Stimulated activated naive CD8-positive, alpha-beta T cell treated with anti-CD3 and anti-CD28 coated beads, Interleukin-15, amount 100 ng/mL, for 72 hours (primary cell): ENCODE measurements around the gene PPP1R14D.

ENCODE experiments used
- ATAC-seq: fragments of 150-1000 bp; cut with Tn5 transposase; 2 replicates; pipeline ENCODE4 v1.10.0; 2021; ENCODE audit warnings: mild to moderate bottlenecking, moderate library complexity
- DNase-seq, 2 donors: peaks; one replicate each; pipeline ENCODE4 v3.0.0; 2021 to 2022
- H3K27ac Mint-ChIP-seq, 2 donors: one replicate each; pipeline ENCODE4 v1.8.0; 2022; ENCODE audit warnings: mild to moderate bottlenecking in 2 of 2, mixed read lengths in 2 of 2, moderate library complexity in 2 of 2
- H3K27me3 Mint-ChIP-seq: one replicate; pipeline ENCODE4 v1.8.0; 2022; ENCODE audit warnings: mixed read lengths
- H3K4me1 Mint-ChIP-seq: one replicate; pipeline ENCODE4 v1.8.0; 2022; ENCODE audit warnings: mild to moderate bottlenecking, mixed read lengths
- H3K4me3 Mint-ChIP-seq, 2 donors: one replicate each; pipeline ENCODE4 v1.8.0; 2022; ENCODE audit warnings: mild to moderate bottlenecking in 2 of 2, mixed read lengths in 2 of 2, moderate library complexity in 1 of 2
- H3K9me3 Mint-ChIP-seq, 2 donors: one replicate each; pipeline ENCODE4 v1.8.0; 2022; ENCODE audit warnings: mixed read lengths in 2 of 2

Gene PPP1R14D

GRCh38 chr15:40785814-40786213 lies 42.7 kb downstream of the PPP1R14D start:
- Mint-ChIP-seq H3K27ac (no peak overlapping the region), H3K9me3 (no peaks in the 10 kb centered on the region), H3K4me1 (peaks cover 44% of the 10 kb centered on the region), H3K27me3 (no peaks in the 10 kb centered on the region), H3K4me3 (no peak overlapping the region)
- DNase-seq (no peak), ATAC-seq (no peak)

DNA sequence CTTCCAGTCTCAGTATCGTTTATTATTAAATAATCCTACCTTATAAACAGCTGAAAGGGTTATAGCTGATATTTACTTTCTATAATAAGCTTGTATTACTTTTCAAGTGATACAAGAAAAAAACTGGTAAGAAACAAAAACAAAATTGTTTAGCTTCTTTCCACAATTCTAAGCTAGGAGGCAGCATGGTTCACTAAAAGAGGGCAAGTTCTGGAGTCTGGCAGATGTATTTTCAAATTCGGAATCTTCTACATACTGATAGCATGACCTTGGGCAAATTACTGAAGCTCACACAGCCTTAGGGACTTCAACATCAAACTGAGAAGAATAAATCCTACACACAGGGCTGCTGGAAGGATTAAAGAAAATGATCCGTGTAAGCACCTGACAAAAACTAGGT lies 43.3 kb downstream of the PPP1R14D start:
- no peaks in the 10 kb centered on the region for H3K9me3 Mint-ChIP-seq
- no peaks in the 10 kb centered on the region for H3K27me3 Mint-ChIP-seq
- DNase-seq: no peak
- peaks cover 44% of the 10 kb centered on the region for H3K4me1 Mint-ChIP-seq
- no peak overlapping the region for H3K4me3 Mint-ChIP-seq
- no peak overlapping the region for H3K27ac Mint-ChIP-seq
- ATAC-seq: no peak

DNA sequence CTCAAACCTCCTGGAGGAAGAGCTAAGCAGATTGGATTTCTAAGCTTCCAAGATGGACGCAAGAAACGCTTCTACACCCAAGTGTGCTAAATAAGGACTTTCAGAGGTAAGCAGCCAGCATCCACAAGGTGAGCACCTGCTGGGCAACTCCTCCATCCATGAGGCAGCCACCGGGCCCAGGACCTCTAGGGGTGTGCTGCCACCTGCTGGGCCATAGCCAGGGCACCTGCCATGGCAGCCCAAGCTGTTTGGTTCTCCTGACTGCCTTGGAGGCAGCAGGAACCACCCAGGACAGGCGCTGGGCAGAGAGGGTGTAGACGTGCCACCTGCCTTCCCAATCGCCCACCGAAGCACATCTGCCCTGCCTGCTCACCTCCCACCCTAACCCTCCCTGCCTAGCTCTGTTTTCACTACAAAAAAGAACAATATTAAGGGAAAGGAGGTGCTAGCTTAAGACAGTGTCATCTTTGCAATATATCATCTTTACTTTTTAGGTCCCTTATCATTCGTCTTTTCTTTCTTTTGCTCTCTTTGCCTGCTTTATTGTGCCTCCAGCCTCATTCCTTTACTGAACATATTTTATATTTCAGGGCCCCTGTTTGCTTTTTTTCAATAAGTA lies 45.8 kb downstream of the PPP1R14D start:
- peak; percentile 74 to 82 for DNase-seq
- peaks cover 28% of the 10 kb centered on the region for H3K4me1 Mint-ChIP-seq
- peak; percentile 89 for ATAC-seq
- no peaks in the 10 kb centered on the region for H3K27me3 Mint-ChIP-seq
- H3K9me3 Mint-ChIP-seq: no peaks in the 10 kb centered on the region
- no peak overlapping the region for H3K4me3 Mint-ChIP-seq
- no peak overlapping the region for H3K27ac Mint-ChIP-seq

DNA sequence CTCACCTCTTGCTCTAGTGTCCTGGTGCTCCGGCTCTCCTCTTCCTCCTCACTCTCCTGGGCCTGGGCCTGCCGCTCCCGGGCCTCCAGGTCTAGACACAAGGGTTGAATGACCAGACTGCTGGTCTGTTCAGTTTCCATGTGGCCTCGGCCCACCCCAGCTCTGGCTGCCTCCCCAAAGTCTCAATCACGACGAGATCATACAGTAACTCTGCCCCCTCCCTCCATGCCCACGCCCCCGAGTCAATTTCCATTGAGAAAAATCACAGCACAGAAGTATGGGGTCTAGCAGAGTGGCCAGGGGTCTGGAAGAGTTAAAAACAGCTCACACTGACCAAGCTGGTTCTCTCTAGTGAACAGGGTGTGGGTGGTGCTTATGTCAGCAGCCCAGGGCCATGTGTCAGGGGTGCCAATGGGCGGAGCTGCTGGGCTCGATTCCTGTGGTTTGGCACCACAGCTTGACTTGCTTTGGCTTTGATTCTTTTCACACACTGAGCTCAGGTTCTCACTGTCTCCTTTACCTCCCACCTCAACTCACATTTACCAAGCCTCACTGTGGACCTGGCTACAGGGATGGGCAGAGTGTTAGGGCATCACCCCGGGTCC lies 51.9 kb downstream of the PPP1R14D start:
- Mint-ChIP-seq H3K4me1 (peaks cover 14% of the 10 kb centered on the region), H3K4me3 (no peak overlapping the region), H3K27ac (peak overlapping the region in 1 of 2 donors; percentile 20), H3K9me3 (no peaks in the 10 kb centered on the region), H3K27me3 (no peaks in the 10 kb centered on the region)
- peak in 1 of 2 donors; percentile 50 for DNase-seq
- ATAC-seq: peak; percentile 93

DNA sequence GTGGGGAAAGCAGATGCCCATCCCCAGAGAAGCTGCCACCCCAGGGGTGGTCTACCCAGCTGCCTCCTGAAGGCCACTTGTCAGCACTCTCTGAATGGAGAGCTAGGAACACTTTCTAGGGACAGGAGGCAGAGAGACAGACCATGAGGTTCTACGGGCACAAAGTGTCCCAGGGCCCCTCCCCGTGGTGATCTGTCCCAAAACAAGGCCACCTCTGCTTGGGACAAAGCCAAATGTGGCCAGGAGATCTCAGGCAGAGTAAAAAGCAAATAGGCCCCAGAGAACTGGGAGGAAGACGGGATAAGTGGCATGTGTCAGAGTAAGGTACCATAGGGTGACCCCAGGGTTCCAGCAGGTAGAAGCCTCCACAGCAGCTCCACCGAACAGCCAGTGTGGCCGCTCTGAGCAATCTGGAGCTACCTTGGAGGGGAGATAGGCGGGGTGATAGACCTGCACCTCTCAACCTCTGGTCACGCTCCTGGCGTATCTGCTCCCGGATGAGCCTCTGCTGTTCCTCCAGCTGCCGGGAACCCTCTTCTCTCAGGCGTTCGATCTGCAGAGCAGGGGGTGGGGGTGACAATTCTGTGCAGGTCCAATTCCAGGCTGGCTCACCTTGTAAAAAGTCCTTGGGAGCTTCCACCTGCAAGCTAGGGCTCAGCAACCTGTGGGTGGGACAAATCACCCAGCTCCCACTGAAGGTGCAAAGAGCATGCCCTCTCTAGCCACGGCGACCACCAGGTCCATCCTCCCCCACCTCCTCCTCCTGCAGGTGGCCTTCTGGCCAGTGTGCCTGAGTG lies 52.6 kb downstream of the PPP1R14D start:
- H3K4me3 Mint-ChIP-seq: no peak overlapping the region
- H3K27me3 Mint-ChIP-seq: no peaks in the 10 kb centered on the region
- no peaks in the 10 kb centered on the region for H3K9me3 Mint-ChIP-seq
- H3K4me1 Mint-ChIP-seq: peaks cover 18% of the 10 kb centered on the region
- no peak for DNase-seq
- H3K27ac Mint-ChIP-seq: peak overlapping the region in 1 of 2 donors; percentile 59
- ATAC-seq: no peak

DNA sequence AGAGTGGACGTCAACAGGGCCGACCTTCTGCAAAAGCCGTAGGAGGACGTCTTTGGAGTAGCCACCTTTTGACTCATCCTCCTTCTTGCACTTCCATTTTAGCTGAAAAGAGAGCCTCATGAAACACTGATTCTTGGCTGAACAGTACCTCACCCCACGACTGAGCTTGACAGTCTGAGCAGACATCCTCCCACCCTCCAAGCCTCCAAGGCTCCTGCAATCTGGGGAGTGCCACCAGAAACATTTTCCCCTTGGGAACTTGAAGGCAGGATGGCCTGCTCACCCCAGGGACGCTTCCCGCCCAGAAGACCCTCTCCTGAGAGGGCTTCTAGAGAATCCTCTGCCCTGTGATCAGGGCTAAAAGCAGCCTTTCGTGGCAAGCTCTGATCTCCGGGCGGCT lies 53.5 kb downstream of the PPP1R14D start:
- DNase-seq: no peak
- no peak overlapping the region for H3K4me3 Mint-ChIP-seq
- H3K4me1 Mint-ChIP-seq: peaks cover 28% of the 10 kb centered on the region
- no peaks in the 10 kb centered on the region for H3K27me3 Mint-ChIP-seq
- no peak for ATAC-seq
- no peak overlapping the region for H3K27ac Mint-ChIP-seq
- H3K9me3 Mint-ChIP-seq: no peaks in the 10 kb centered on the region

DNA sequence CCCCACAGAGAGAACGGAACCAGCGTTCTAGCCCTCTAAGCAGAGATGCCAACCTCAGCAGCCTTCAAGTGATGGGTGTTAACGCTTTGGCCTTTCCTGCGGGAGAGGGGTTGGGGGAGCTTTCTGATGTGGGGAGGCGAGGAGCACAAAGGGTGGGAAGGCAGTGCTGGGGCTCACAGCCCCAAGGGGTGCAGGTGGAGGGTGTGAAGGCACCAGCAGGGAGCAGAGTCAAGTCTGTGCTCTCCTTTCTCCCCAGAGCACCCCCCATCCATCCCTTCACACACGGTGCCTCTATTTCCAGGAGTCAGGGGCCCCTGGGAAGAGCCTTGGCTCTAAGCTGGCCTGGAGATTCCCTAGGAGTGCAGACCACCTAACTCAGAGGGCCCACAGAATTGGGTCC lies 54.6 kb downstream of the PPP1R14D start:
- H3K27ac Mint-ChIP-seq: no peak overlapping the region
- no peaks in the 10 kb centered on the region for H3K27me3 Mint-ChIP-seq
- H3K9me3 Mint-ChIP-seq: no peaks in the 10 kb centered on the region
- ATAC-seq (no peak), DNase-seq (no peak)
- H3K4me3 Mint-ChIP-seq: no peak overlapping the region
- H3K4me1 Mint-ChIP-seq: peaks cover 39% of the 10 kb centered on the region

DNA sequence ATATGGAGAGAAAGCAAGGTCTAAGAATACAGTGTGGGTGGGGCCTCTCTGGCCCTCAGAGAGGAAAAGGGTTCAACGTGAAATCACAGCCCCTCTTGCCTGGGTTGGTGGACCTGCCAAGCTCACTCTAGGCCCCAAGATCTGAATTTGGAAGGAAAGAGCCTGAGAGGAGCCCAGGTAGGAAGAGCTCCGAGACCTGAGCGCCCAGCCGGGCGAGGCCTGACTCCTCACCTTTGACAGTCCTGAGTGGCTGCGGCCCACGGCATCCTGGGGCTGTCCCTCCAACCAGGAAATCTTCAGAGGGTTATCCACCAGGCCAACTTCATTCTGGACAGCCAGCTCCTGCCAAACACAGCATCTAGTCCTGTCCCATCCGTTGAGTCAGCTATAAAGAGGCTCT lies 55.0 kb downstream of the PPP1R14D start:
- Mint-ChIP-seq H3K4me3 (no peak overlapping the region), H3K27me3 (no peaks in the 10 kb centered on the region), H3K9me3 (no peaks in the 10 kb centered on the region), H3K27ac (no peak overlapping the region), H3K4me1 (peaks cover 43% of the 10 kb centered on the region)
- DNase-seq (no peak), ATAC-seq (no peak)

DNA sequence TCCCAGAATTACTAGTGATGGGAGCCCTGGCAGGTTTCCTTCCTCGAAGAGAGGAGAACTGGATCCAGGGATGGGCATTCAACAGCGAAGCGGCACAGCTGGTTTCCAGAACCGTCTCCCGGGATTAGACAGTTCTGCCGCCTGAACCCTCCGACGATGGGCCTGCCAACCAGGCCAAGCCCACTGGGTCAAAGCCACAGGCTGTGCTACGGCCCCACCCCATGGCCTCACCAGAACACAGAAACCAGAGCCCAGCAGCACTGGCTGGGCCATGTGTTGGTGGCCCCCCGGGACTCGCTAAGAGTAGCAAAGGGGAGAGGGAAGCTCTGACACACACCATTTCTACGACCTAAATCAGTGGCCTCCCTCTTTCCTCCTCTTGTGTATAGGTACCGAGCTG lies 56.5 kb downstream of the PPP1R14D start:
- Mint-ChIP-seq H3K4me3 (no peak overlapping the region), H3K27me3 (no peaks in the 10 kb centered on the region), H3K9me3 (no peaks in the 10 kb centered on the region), H3K4me1 (peaks cover 52% of the 10 kb centered on the region), H3K27ac (no peak overlapping the region)
- DNase-seq (no peak), ATAC-seq (no peak)

- DNase-seq (no peak), ATAC-seq (no peak)
- no peaks in the 10 kb centered on the region for H3K27me3 Mint-ChIP-seq
- H3K4me1 Mint-ChIP-seq: peaks cover 52% of the 10 kb centered on the region
- no peak overlapping the region for H3K4me3 Mint-ChIP-seq
- H3K9me3 Mint-ChIP-seq: no peaks in the 10 kb centered on the region
- H3K27ac Mint-ChIP-seq: no peak overlapping the region
Measured at GRCh38 chr15:40771242-40771641, 57.3 kb downstream of the PPP1R14D start.

GRCh38 chr15:40770147-40770721 lies 58.3 kb downstream of the PPP1R14D start:
- Mint-ChIP-seq H3K27ac (peak overlapping the region; percentile 95 to 96), H3K4me3 (peak overlapping the region; percentile 74 to 85), H3K27me3 (no peaks in the 10 kb centered on the region), H3K4me1 (peaks cover 62% of the 10 kb centered on the region), H3K9me3 (no peaks in the 10 kb centered on the region)
- DNase-seq (no peak), ATAC-seq (no peak)

DNA sequence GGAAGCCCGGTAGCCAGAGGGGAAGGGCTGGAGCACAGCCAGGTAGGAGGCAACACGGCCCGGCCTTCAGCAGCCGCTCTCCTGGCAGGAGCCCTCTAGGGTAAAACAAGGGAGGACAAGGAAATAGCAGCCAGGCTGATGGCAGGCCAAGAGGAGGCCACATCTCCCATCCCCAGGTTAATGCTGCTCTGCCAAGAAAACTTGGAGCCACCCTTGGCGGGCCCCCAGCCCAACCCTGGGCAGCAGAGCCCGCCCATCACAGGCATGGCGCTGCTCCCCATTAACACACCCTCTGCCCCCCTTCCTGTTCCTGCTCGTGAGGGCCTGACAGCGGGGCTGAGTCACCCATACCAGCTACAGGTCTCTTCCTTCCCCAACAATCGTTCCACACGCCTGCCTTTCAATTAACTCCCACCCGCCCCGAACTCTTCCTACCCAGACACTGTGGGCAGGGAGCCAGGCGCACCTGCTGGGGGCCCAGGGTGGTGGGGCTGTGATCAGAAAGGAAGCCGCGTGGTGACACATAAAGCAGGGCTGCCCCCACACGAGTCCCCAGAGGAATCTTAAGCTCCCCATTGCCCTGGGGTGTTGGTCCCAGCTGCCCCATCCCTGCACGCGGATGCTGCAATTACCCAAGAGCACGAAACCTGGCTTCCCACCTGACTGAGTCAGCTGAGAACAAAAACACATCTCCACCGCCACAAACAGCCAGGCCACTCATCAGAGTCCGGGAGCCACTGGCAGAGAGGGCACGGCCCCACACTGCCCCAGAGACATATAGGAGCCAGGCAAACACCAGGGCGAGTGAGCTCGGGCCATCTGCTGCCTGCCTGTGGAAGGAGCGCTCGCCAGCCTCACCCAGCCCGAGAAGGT lies 59.0 kb downstream of the PPP1R14D start, which contains the start of gene C15orf62:
TSS of gene C15orf62 (plus strand) at position 707 of the 873 bp plus-strand sequence. CDS start 516 bp downstream, outside the sequence.
- H3K4me3 Mint-ChIP-seq: peak within 1 kb of the TSS; percentile 74 to 85

GRCh38 chr15:40768521-40769273 lies 59.8 kb downstream of the PPP1R14D start:
- no peaks in the 10 kb centered on the region for H3K9me3 Mint-ChIP-seq
- no peak for DNase-seq
- no peaks in the 10 kb centered on the region for H3K27me3 Mint-ChIP-seq
- peak; percentile 3 for ATAC-seq
- peaks cover 76% of the 10 kb centered on the region for H3K4me1 Mint-ChIP-seq
- H3K27ac Mint-ChIP-seq: peak overlapping the region; percentile 95 to 96
- peak overlapping the region; percentile 74 to 85 for H3K4me3 Mint-ChIP-seq

More for the DNA sequence above, 59.0 kb downstream of the PPP1R14D start, which contains the start of gene C15orf62:
- ATAC-seq (peak; percentile 73), DNase-seq (peak; percentile 55 to 76)
- Mint-ChIP-seq H3K4me1 (peaks cover 69% of the 10 kb centered on the region), H3K27me3 (no peaks in the 10 kb centered on the region), H3K9me3 (no peaks in the 10 kb centered on the region), H3K27ac (peak within 1 kb of the TSS; percentile 95 to 96)

- peak overlapping the region in 1 of 2 donors; percentile 74 for H3K4me3 Mint-ChIP-seq
- H3K27me3 Mint-ChIP-seq: no peaks in the 10 kb centered on the region
- no peaks in the 10 kb centered on the region for H3K9me3 Mint-ChIP-seq
- peaks cover 83% of the 10 kb centered on the region for H3K4me1 Mint-ChIP-seq
- no peak for DNase-seq
- ATAC-seq: no peak
- H3K27ac Mint-ChIP-seq: peak overlapping the region in 1 of 2 donors; percentile 95
Measured at GRCh38 chr15:40767838-40768500, 60.5 kb downstream of the PPP1R14D start.
